Activated CD4-positive, alpha-beta T cell treated with anti-CD3 and anti-CD28 coated beads, Interleukin-2, Interleukin-6, amounts not matched to agents 100 ng/mL and 50 ng/mL, durations not matched to agents 16 hours and 8 hours (primary cell): ENCODE data around the gene SRRD.
"Not testable (repeated sequence)": the region's sequence is repeated elsewhere in the genome, so short reads cannot be mapped to it uniquely, and the experiment has no call there.

ENCODE experiments used
- DNase-seq: peaks from one replicate; pipeline ENCODE4 v3.0.0-alpha.2; 2020

SRRD gene, protein sequence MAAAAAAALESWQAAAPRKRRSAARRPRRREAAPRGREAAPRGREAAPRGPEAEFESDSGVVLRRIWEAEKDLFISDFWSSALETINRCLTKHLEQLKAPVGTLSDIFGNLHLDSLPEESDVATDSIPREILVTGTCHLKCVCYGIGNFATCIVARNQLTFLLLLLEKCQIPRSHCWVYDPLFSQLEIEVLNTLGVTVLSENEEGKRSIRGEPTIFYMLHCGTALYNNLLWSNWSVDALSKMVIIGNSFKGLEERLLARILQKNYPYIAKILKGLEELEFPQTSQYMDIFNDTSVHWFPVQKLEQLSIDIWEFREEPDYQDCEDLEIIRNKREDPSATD

DNA sequence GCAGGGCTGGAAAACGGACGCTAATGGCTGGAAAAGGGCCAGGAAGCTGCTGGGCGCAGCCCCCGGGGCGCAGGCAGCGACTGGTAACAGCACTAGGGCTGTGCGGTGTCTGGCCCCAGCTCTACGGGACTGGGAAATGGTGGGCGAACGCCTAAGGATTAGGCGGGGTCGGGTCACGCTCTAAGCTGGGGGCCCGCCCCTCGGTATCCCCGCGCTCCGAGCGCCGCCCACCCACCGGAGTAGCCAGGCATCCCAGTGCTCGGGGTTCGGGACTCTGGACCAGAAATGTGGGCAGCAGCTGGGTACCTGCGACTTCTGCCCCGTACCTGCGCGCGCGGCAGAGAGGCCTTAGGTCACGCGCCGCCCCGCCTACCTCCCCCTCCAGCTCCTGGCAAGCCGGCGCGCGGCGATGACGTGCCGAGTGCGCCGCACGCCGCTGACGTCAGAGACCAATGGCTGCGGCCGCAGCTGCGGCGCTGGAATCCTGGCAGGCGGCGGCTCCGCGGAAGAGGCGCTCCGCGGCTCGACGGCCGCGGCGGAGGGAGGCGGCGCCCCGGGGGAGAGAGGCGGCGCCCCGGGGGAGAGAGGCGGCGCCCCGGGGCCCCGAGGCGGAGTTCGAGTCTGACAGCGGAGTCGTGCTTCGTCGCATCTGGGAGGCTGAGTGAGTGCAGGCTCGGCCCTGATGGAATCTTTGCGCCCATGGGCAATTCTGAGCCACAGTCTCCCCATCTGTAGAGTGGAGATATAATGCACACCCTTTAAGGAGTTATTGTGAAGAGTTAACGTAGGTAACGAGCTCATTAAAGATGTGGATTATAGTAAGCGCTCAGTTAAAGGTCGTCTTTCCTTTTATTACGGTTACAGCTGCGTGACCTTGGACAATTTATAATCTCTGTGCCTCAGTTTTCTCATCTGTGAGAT is at the start of gene SRRD, which contains the start of gene HPS4:
Gene SRRD, plus strand, starts transcription at position 439 of the 921 bp plus-strand sequence. Its CDS starts 14 bp downstream, at position 453.
Gene HPS4, minus strand, starts transcription at position 345 of the 921 bp plus-strand sequence. CDS start 2,021 bp downstream, outside the sequence.
- peak; percentile 95 for DNase-seq

DNA sequence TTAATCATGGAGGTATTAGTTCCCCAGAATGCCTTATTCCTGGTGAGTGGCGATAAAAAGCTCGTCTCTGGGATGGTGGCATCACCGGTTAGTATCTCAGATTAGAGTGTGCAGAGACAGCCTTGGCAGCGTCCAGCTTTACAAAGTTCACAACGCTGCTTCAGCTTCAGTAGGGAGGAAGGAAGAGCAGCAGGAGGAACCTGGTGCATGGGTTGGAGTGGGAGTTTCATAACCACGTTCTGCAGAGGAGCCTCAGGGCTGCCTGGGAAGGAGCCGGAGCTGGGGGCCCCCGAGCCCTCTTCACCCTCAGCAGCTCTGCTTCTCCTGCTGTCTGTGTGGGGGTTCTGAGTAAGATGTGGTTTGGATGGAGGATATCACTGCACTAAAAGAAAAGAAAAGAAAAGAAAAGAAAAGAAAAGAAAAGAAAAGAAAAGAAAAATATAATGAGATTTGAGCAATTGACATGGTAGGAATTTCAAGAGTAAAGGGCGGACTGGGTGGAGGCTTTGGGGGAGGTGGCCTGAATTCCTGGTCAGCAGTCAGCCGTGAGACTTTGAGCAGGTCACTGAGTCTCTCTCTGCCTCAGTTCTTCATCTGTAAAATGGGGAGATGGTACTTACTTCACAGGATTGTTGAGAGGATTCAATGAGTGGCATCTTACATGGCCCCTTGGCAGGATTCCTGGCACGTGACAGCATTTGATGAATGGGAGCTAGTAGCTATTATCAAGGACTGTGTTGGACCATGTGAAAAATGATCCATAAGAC is 48.2 kb upstream of the SRRD start:
- DNase-seq: no peak

DNA sequence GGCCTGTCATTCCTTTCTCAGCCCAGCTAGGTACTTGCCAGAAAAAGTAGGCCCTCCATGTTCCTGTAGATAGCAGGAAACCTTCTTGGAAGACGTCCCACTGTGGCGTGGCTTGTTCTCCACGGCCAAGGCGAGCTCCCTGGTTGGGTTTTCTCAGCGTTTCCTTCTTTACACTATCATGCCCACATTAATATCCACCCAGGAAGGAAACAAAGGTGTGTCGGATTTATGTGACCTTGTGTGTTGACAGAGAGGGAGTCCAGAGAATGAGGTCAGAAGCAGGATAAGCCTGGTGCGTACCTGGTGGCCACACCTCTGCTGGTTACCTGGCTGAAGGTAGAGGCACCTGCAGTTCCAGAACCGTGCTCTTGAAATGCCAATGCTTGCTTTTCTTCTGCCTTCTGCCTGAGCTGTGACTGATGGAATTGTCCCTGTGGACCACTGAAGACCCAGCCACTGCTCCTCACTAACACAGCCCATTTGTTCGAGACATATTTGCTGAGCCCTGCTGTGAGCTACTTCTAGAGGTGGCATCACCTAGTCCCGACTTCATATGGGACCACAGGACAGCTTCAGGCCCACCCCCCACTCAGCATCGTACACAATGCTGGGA is 46.7 kb upstream of the SRRD start:
- DNase-seq: no peak

DNA sequence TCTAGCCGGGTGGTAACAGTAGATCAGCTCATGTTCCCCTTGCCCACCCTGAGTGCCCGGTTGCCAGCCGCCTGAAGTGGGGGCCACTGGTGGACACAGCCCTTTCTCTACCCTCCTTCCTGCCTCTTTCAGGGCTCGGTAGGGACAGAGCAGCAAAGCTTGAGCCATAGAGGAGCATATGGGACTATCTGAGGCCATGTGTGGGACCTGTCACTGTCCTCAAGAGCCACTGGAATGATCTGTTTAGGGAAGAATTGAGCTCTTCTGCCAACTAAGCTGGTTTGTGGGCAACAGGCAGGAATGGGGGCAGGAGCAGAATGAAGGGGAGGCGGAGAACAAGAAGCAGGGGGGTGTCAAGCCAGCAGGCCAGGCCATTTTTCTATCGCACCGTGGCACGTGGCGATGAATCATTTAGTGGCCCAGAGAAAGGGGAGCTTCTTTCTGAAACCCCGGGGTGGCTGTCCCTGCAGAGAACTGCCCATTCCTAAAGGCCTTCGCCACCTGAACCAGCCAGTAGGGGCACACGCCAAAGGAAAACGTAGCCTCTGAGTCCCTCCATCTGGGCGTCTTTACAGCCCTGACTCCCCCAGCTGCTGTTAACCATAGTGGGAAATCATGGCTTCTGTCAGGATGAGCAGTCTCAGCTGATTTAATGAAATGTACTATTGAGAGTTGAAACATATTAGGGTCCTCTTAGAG is 45.8 kb upstream of the SRRD start:
- no peak for DNase-seq

DNA sequence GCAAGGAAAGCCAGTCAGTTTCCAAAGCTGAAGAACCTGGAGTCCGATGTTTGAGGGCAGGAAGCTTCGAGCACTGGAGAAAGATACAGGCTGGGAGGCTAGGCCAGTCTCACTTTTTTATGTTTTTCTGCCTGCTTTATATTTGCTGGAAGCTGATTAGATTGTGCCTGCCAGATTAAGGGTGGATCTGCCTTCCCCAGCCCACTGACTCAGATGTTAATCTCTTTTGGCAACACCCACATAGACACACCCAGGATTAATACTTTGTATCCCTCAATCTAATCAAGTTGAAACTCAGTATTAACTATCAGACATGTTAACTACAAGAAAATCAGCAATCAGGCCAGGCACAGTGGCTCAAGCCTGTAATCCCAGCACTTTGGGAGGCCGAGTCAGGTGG is 44.9 kb upstream of the SRRD start:
- DNase-seq: not testable (repeated sequence)

DNA sequence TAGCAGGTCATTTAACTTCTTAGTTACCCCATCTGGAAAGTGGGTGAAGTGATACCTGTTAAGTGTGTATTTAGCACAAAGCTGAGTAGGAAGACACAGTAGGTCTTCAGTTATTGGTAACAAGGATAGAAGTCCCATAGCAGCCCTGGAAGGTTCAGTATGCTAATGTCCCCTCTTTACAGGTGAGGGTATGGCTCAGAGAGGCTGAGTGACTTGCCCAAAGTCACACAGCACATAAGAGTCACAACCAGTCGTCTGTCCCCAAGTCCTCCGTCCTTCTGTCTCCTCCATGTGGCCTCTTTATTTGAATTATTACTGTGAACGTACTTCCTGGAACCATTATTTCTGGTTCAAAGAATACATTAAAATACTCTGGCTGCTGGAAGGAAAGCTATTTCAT is 44.1 kb upstream of the SRRD start:
- no peak for DNase-seq

DNA sequence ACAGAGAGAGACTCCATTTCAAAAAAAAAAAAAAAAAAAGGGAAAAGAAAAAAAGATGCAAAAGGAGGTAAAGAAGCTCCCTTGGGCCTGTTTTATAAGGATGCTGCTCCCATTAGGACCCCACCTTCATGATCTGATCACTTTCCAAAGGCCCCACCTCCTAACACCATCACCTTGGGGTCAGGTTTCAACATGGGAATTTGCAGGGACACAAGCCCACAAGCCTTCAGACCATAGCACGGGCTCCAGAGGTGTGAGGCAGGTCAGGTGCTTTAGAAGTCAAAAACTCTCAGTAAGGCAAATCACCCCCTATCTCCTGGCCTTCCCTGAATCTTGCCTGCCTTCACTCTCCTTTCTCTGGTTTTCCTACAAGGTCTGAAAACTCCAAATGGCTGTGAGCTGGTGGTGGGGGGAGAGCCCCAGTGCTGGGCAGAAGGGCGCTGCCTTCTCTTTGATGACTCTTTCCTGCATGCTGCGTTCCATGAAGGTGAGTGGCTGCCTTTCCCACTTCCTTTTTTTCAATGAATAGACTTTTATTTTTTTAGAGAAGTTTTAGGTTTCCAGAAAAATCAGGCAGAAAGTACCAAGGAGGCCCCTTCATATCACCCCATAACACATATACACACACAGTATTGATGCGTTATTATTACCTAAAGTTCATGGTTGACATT is 41.5 kb upstream of the SRRD start:
- no peak for DNase-seq

DNA sequence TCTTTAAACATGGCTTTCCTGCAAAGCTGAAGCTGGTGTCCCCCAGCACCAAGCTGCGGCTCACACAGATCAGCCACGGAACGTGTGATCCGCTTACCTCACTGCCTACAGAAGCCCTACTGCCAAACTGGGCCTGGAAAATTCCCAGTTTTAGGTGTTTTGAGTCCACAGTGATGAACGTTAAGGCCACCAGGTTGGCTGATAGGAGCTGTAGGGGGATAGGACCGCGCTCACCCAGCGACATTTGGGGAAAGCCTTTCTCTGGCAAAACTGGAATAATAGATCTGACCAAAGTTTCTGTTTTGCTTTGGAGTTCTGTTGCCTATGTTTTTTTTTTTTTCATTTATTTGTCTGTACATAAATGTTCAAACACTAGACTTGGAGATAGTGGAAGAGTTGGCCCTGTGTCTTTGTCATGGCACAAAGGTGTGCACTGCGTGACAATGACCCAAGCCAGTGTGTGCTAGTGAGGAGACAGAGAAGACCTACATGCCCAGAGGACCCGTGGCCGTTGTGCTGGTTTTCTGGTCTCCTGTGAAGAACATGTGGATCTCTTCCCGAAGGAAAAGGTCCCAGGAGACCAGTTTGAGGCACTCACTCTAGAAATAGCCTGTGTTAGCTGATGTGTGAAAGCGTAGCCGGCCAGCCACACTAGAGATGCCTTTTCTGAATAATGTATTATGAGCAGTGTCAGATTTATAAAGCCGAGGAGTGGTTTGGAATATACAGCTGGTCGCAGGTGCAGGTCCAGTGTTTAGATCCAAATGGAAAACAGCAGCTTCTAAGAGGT is 39.6 kb upstream of the SRRD start:
- DNase-seq: no peak

DNA sequence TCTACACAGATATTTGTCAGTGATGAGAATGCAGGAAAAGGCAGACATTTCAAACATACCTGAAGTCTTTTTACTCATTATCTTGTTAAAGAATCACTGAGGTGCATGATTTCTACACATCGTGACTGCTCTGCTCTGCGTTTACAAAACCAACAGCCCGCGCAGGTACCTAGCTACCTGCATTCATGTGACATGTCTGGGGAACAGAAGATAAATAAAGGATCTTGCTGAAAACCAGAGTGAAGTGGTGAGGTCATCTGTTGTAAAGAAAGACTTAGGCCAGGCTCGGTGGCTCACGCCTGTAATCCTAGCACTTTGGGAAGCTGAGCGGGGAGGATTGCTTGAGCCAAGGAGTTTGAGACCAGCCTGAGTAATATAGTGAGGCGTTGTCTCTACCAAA is 38.9 kb upstream of the SRRD start:
- no peak for DNase-seq

DNA sequence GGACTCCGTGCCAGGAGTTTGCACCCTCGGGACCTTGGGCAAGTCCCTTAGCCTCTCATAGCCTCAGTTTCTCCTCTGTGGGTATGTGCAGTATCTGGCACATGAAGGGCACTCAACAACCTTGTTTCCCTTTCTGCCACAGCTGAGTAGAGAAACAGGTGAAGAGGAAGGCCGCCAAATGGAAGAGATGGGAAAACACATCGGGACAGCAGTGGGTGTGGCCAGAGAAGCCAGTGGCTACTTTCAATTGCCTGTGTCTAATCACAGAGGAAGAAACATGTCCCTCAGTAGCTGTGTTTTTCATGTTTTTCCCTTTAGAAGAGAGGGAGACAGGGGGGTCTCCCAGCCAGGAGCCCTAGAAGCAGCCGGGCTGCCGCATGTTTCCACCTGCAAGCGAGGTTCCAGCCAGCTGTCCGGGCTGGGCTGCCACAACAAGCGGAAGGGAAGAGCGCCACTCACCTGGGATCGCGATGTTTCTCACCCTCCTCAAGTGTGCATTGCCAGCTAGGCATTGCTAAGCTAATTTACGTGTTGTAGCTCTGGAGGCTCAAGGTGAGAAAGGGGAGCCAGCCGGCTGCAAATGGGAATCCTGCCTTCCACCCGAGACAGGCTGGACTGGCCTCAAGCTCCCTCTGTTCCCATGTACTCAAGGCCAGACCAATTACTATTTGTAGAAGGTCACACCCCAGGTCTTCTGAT is 38.0 kb upstream of the SRRD start:
- DNase-seq: no peak

DNA sequence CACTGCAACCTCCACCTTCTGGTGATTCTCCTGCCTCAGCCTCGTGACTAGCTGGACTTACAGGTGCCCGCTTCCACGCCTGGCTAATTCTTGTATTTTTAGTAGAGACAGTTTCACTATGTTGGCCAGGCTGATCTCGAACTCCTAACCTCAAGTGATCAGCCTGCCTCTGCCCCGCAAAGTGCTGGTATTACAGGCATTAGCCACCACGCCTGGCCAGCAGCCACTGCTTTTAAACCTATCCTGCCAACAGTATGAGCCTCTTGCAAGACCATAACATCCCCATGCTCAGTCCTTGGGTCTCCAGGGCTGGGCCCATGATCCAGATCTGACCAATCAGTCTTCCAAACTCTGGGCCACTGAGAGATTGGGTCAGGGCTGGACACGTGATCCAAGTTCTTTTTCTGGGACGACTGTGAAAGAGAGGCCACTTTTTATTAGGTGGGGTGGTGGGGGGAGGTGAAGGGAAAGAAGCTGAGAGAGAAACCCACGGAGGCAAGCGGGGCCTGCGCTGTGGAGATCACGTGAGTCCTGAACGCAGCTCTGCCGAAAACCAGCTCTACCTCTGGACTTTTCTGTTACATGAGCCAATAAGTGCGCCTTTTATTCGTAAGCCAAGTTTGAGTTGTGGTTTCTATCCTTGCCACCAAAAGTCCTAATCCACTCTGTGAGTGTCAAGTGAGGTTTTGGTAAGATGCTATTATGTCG is 36.7 kb upstream of the SRRD start:
- no peak for DNase-seq

DNA sequence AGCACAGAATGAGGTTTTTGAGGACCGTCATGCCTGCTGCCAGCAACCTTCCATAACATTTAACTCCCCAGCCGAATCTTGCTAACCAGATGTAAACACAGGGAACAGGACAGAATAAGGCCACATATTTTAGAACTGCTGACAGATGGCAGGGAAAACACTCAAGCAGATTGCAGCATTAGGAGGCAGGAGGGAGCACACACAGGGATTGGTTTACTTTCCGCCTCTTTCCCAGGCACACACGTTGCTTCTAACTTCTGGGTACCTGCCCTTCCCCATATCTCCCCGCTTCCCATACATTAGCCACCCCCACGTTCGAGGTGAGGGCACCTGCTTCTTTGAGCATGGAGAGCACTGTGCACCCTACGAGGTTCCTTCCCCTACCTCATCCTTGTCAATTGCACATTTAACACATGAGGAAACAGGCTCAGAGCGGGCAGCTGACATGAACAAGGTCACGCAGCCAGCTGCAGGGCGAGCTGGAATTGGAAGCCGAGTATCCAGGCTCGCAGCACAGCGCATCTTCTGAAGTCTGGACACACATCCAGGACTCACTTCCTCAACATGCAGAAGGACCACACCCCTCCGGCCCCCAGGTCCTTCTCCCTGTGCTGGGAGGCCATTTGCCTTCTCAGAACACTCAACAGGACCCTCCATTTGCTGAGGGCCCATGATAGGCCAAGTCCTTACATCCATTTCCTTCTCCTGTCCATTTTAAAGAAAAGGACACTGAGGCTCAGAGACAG is 35.9 kb upstream of the SRRD start:
- no peak for DNase-seq

DNA sequence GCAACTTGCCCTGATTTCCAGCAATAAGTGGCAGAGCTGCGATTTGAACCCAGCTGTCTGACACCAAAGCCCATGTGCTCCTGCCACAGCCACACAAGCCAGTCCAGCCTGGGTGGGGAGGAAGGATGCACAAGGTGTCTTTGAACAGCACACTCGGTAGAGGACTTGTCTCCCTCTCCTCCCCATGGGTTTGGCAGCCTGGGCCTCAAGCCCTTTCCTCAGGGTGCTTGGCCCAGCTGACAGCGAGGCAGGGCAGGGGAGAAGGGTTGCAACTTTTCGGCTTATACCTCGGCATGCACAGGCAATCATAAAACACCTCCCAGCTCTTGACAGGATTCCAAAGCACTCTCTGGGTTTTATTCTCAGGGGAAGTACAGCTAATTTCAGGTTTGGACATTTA is 35.3 kb upstream of the SRRD start:
- no peak for DNase-seq

DNA sequence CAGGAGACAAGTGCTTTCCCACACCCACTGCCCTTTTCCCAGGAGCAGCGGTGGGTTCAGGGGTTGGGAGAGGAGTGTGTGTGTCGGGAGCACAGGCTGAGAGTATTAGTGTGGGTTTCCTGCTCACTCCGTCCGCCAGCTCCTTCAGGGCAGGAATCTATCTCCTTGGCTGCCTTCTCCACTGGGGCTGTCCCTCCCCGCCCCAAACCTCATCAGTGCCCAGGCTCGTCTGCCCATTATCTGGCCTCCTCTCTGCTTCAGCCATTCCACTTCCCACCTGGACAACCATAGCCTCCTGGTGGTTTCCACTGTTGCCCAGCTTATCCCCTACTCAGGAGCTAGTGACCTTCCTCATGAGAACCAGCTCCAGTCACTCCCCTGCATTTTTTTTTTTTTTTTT is 34.7 kb upstream of the SRRD start:
- DNase-seq: no peak

DNA sequence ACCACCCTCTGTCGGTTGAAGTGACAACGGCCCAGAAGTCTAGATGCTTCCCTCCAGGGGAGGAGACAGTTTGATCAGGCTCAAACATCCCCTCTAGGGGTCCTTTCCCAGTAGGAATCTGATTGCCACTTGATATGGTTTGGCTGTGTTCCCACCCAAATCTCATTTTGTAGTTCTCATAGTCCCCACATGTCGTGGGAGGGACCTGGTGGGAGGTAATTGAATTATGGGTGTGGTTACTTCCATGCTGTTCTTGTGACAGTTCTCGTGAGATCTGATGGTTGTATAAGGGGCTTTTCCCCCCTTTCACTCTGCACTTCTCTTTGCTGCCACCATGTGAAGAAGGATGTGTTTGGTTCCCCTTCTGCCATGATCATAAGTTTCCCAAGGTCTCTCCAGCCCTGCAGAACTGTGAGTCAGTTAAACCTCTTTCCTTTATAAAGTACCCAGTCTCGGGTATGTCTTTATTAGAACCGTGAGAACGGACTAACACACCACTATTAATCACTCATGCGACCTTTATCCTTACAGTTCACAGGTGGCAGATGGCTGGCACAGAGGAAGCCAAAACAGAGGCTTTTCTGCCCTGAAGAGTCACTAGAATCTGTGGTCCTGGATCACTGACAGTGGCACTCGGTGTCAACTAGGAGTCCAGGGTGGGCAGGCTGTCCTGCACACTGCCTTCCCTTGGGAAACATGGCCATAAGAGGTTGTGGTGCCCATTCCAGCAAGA is 33.1 kb upstream of the SRRD start:
- DNase-seq: no peak

DNA sequence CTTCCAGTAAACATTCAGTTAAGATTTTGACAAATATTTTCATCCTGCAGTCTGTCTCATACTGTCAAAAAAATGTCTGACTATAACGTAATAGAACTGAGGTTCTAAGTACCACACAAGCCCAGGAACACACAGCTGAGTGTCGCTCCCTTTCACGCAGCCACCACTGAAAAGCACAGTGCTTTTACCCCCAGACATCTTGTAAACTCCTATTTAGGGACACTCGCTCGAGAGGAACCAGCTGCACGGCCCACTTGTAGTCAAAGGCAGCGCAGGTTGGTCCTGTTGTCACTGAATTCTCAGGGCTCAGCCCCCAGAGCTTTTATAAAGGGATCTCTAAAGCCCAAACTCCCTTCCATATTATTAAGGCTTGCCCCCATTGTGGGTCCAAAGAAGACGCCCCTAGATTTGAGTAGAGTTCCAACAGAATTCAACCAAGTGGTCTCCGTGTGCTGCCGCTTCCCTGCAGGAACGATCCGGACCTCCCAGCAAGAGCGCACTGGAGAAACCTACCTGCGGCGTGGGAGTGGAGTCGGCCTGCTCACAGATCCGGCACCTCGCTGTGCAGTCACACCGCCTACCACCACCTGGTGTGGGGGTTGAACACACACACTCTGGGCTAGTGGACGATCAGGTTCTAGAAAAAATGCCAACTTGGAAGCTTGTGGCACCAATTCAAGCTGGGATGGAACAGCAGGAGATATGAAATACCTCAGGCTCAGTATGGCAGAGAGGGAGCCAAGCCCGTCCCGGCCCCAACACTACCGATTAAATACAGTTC is 31.3 kb upstream of the SRRD start:
- DNase-seq: no peak

DNA sequence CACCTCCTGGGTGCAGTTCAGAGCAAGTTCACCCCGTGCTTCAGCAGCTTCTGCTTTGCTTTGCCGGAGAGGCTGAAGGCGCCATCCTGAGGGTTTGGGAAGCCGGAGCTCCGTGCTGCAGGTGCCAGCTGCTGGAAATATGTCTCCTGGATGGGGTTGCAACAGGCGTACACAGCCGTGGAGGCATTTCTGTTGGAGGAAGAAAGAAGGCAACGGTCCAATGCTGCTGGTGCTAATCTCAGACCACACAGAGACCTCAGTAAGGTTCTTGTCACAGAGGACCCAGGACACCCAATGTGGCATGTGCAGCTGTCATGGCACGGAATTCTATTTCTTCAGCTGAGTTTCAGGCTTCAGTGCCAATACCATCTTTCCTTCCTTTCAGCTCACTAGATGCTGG is 30.5 kb upstream of the SRRD start:
- no peak for DNase-seq
